ENCODE measurements around the gene UIMC1. TPM values are rescaled to one million over a fixed set of nuclear protein-coding genes. Genes with fewer than 3 reads are reported as not detected.

The UIMC1 gene
- total RNA-seq, 1 donor from 2014 or later = 61.5 TPM

DNA sequence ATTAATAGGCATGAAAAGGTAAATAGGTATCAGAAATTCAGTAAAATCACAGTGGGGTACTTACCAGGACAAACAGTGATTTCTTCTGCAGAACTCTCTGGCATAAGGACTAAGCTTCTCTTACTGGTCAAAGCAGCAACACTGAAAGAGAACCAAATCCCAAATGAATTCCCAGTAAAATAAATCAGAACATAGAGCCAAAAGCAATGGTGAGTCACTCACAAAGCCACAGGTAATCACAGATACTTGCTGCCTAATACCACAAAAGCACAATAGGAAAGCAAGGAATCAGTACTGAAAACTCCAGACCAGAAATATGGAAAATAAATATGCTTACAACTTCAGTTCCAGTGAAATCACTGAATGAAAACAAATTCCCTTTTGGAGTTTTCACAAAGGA, 50.7 kb downstream of the UIMC1 start:
- DNase-seq (ENCODE audit: low read depth in 2 of 2) = no peak

DNA sequence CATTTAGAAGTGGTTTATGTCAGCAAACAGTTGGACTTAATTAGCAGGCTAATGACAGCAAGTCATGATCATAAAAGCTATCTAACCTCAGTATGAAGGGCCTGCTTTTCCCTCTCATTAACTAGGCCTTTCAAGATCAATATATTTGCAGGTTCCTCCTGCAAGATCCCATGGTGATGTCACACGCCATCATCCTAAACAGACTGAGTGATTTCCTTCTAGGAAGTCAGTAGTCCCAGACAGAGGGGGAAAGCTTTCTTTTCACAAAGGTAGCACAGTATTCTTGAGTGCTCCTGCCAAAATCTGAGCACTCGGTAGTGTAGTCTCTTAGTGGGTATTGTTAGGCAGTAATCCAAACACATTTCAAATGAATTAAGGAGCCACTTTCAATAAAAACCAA, 52.5 kb downstream of the UIMC1 start:
- DNase-seq (ENCODE audit: low read depth in 2 of 2) = peak in 1 of 2 donors; percentile 24

GRCh38 chr5:176952531-176953193, 53.9 kb downstream of the UIMC1 start:
- no peak for DNase-seq (ENCODE audit: low read depth in 2 of 2)

- DNase-seq (ENCODE audit: low read depth in 2 of 2) = peak; percentile 14 to 39
Measured at GRCh38 chr5:176948458-176948857, 58.1 kb downstream of the UIMC1 start.

- no peak for DNase-seq (ENCODE audit: low read depth in 2 of 2)
Measured at GRCh38 chr5:176947847-176948246, 58.7 kb downstream of the UIMC1 start.

DNA sequence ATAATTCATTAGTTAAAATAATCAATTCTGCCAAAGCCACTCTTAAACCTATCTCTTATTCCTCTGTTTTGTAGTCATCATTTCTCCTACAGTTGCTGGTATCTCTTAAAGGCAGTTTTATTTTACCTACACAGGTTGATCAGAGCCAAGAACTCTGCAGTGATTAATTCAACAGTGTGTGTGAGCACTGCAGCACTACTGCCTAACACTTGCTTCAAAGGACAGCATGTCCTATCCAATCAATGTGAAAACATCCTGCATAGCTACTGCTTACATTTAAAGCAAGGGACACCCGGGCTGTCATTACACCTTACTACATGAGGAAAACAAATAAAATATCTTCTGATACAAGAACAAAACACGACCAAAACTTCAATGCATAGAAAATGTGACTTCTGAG, 62.3 kb downstream of the UIMC1 start:
- no peak for DNase-seq (ENCODE audit: low read depth in 2 of 2)

DNA sequence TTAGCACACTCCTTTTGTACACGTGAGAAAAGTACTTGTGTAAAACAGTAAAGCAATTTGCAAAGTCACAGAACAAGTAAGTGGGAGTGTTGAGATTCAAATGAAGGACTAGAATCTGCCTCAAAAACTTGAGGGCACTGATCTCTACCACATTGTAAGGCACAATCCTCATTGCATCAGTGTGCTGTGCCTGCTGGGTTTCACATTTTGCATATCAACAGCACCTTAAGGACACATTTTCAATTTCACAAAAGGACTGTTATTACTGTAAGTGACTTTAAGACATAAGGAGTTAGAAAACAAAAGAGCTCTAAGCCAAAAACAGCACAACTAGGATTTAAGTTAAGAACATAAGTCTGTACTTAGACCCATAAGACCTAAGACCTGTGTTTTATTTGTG, 62.8 kb downstream of the UIMC1 start:
- no peak for DNase-seq (ENCODE audit: low read depth in 2 of 2)

DNA sequence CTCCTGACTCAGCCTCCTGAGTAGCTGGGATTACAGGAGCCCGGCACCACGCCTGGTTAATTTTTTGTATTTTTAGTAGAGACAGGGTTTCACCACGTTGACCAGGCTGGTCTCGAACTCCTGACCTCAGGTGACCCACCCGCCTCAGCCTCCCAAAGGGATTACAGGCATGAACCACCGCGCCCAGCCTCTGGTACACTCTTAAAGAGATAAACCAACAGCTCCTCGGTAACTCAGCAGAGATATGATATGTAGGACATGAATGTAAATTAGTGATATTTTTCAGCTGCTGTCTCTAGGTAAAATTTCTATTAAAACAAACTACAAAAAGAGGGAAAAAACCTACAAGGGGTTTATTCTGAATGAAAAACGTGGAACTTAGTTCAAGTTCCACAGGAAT, 64.6 kb downstream of the UIMC1 start:
- DNase-seq (ENCODE audit: low read depth in 2 of 2) = no peak

GRCh38 chr5:176938472-176938871, 68.1 kb downstream of the UIMC1 start:
- DNase-seq (ENCODE audit: low read depth in 2 of 2) = no peak

DNA sequence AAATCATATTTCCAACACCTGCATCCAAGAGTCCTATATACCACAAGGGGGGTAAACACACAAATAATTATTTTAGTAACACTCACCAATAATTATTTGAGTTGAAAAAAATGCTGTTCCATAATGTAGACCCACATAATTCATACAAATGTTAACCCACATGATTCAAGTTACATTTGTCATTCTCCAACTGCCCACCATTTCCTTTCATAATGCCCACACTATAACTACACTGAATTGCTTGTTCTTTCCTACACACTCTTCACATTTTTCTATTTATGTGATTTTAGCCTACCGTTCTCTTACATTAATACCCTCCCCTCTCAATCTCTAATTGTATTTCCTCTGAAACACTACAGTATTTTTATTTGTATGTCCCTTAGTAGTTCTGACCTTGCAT, 71.6 kb downstream of the UIMC1 start:
- DNase-seq (ENCODE audit: low read depth in 2 of 2) = no peak

GRCh38 chr5:176934309-176934930, 72.2 kb downstream of the UIMC1 start:
- DNase-seq (ENCODE audit: low read depth in 2 of 2) = no peak

- DNase-seq (ENCODE audit: low read depth in 2 of 2) = no peak
Measured at GRCh38 chr5:176929654-176930053, 76.9 kb downstream of the UIMC1 start.

DNA sequence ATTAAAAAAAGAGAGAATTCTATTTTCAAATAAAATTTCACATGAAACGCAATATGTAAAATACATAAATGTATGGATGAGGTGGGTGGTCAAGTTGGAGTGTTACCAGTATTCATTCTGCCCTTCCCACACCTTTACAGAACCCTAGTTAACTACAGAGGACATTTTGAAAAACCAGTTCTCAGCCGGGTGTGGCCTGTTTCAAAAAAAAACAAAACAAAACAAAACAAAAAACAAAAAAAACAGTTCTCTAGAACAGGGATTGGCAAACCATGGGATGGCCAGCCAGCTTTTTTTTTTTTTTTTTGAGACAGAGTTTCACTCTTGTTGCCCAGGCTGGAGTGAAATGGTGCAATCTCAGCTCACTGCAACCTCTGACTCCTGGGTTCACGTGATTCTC, 79.0 kb downstream of the UIMC1 start:
- no peak for DNase-seq (ENCODE audit: low read depth in 2 of 2)

- DNase-seq (ENCODE audit: low read depth in 2 of 2) = no peak
Measured at GRCh38 chr5:176922817-176923216, 83.8 kb downstream of the UIMC1 start.

DNA sequence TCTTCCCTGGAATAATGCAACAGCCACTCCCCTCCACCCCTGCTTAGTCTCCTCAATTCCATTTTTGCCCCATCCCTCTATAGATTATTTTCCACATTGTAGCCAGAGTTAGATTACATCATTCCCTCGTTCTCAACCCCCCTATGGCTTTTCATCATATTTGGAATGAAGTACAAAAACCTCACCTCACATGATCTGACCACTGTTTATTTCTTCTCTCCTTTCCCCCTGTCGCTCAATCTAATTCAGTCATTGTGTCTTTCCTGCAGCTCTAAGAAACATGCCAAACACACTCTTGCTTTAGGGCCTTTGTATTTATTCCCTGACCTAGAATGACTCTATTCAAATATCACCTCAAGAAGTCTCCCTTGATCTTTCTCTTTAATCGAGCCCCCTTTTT, 84.9 kb downstream of the UIMC1 start:
- no peak for DNase-seq (ENCODE audit: low read depth in 2 of 2)

DNA sequence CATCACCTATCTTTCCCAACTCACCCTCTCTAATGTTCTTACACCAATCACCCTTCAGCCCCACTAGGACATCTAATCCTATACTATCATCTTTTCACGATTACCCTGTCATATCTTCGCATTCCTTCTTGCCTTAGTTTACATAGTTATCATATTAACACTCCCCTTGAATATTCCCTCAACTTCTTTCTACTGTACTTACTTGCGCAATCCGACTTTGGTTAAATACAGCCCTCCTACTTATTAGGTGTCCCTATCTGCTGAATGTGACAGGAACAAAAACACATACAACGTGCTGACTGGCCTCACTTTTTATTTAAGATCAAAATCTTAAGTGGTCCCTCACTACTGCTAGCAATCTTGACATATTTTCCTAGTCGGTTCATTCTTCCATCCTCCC, 88.0 kb downstream of the UIMC1 start:
- DNase-seq (ENCODE audit: low read depth in 2 of 2) = no peak

DNA sequence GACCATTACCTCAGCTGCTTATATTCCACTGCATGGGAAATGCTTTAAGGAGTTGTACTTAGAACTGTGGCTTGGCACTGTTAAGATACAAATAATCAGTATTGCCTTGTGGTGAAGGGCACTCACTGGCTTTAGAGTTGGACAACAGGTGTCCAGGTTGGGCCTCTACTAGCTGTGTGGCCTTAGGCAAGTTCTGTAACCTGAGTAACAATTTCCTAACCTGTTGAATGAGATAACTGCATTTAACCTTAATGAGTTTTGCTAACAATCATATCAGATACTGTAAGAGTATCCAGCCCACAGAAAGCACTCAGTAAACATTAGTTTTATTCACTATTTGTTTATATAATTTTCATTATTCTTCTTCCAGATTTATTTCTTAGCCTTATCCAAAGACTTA, 90.2 kb downstream of the UIMC1 start:
- DNase-seq (ENCODE audit: low read depth in 2 of 2) = no peak

GRCh38 chr5:176915906-176916305, 90.7 kb downstream of the UIMC1 start:
- no peak for DNase-seq (ENCODE audit: low read depth in 2 of 2)

DNA sequence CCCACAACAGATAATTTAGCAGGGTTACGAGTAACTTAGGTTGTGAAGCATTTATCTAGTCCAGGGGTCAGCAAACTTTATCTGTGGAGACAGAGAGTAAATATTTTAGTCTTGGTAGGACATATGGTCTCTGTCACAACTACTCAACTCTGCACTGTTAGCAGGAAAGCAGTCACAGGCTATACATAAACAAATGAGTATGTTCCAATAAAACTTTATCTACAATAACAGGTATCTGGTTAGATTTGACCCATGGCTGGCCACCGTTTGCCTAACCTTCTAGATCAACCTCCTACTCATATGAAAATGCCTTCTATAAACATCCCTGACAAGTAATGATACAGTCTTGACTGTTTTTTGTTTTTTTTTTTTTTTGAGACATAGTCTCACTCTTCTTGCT, 94.5 kb downstream of the UIMC1 start:
- no peak for DNase-seq (ENCODE audit: low read depth in 2 of 2)

GRCh38 chr5:176908675-176909368, 97.8 kb downstream of the UIMC1 start:
- DNase-seq (ENCODE audit: low read depth in 2 of 2) = no peak

DNA sequence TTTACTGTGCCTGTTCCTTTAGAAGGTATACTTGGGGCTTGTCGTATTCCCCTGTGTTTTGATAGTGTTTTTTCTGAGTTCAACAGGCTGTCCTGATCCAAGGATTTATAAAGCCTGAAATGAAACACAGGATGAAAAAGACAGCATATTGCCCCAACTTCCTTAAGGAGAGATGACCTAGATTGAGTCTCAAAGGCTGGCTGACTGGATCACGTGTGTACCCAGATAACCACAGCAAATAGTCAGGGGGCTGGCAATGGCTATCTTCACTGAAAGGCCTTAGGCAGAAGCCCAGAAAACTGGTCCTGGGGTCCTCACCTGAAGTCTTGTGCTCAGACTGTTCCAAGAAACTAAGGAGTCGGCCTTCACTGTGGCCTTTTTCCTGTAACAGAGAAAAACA, 99.8 kb downstream of the UIMC1 start:
- no peak for DNase-seq (ENCODE audit: low read depth in 2 of 2)

- DNase-seq (ENCODE audit: low read depth in 2 of 2) = no peak
Measured at GRCh38 chr5:176906126-176906525, 100.5 kb downstream of the UIMC1 start.

DNA sequence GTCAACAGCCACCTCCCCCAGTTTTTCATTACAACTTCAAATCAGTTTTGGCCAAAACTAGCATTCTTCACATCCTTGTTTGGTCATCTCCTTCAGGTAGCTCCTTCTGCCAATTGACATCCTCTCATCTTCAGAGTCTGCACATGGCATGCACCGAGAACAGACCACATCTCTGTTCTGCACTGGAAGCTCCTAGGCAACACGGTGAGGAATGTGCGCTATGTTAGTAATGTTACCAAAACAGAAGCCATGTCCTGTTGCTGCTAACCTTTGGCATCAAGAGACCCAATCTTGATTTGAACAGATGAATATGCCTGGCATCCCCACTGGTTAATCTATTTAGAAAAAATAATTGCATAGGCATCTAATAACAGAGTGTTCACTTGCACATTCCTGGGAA, 102.3 kb downstream of the UIMC1 start:
- DNase-seq (ENCODE audit: low read depth in 2 of 2) = no peak

Data from lung microvascular endothelial cell (primary cell).